ENCODE data around the gene KCNK16. TPM values are rescaled to one million over a fixed set of nuclear protein-coding genes. Genes with fewer than 3 reads are reported as not detected.

Gene KCNK16
- total and polyA plus RNA-seq, 10 of the 15 experiments (the other 5 are each of a cell fraction or from before 2014, with no cell fraction given), result not detected

DNA sequence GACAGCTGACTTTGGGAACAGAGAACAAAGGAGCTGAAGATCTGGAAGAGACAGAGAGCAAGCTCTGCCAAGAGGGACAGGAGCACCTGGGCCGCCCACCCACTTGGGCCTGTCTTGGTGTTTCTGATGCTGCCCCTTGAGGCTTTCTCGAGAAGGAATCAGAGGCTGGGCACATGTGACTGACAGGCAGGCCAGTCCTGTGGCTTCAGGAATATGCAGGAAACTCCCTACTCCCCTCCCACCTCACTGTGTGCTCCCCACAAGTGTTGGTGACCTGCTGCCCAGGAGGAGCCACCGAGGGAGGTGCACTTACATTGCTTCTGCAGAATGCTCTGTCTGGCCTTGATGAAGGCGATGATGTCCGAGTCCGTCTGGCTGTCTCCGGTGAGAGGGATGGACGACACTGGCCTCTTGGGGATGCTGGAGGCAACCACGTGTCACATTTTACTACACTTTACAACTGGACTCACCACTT is 20.9 kb upstream of the KCNK16 start:
- H4K20me1 ChIP-seq (ENCODE audit: control insufficient read depth, insufficient read depth), result no peaks in the 10 kb centered on the region
- peaks cover 7% of the 10 kb centered on the region for H3K4me1 ChIP-seq (ENCODE audit: control insufficient read depth, insufficient read depth, low read length)
- FAIRE-seq (no peak), ATAC-seq (no peak), DNase-seq (ENCODE audit: low read depth, low spot score) (no peak)
- 69% methylated on average over 9 of the region's 9 CpGs for WGBS (ENCODE audit: insufficient coverage, insufficient replicate concordance, low lambda C conversion rate, missing lambda C conversion rate)
- ChIA-PET RAD21 (ENCODE audit: unreplicated experiment) (interaction anchor here (1.6 kb wide), 1 partner anchor 15 kb away, joined by 5 read pairs; no protein-coding TSS in a partner anchor), SMC1A (ENCODE audit: uncharacterized antibody, unreplicated experiment) (interaction anchor here (0.6 to 1.1 kb wide), 2 partner anchors 14 to 1523 kb away, joined by 3 read pairs; no protein-coding TSS in a partner anchor), CTCF (interaction anchor here (0.6 kb wide), 1 partner anchor 38 kb away, joined by 3 read pairs; no protein-coding TSS in a partner anchor), POLR2A (interaction anchor here (0.6 kb wide), 1 partner anchor 503 kb away, joined by 3 read pairs; no protein-coding TSS in a partner anchor)
- no peaks in the 10 kb centered on the region; the same call in 2 of the 3 replicates for H3K9me3 ChIP-seq (replicated peaks; ENCODE audit: control insufficient read depth, insufficient read depth, low read length)
- H3K4me3 ChIP-seq, result no peak overlapping the region
- H3K79me2 ChIP-seq (ENCODE audit: control insufficient read depth, insufficient read depth, low read length), result no peaks in the 10 kb centered on the region
- no peaks in the 10 kb centered on the region for H3K36me3 ChIP-seq (ENCODE audit: control insufficient read depth in 2 of 2, insufficient read depth in 2 of 2, low read length in 1 of 2)
- no peaks in the 10 kb centered on the region for H3K27me3 ChIP-seq (replicated peaks in 1 of 2; ENCODE audit: control insufficient read depth in 2 of 2, insufficient read depth in 2 of 2, low read length in 1 of 2)
- H2AFZ ChIP-seq (ENCODE audit: control insufficient read depth, low read depth, low read length), result peak overlapping the region; percentile 84
- intact Hi-C loops (cut with micrococcal nuclease; ENCODE audit: unreplicated experiment), result loop anchor here (10.0 kb wide), 1 partner anchor 961 kb away; no protein-coding TSS in a partner anchor
- in situ Hi-C loops (cut with MboI), result no loop called here
- no peak overlapping the region for H3K27ac ChIP-seq (ENCODE audit: control insufficient read depth, insufficient read depth)
- BruUV-seq (replicated peaks), result no TSS peak
- no peak overlapping the region; the same call in 1 of the 2 replicates for H3K4me2 ChIP-seq (ENCODE audit: control insufficient read depth, insufficient read depth)
- no peak overlapping the region for H3K9ac ChIP-seq (ENCODE audit: control insufficient read depth, insufficient read depth, low read length)
- TF ChIP-seq NR2C2 (IDR thresholded peaks at IDR 0.05; ENCODE audit: borderline replicate concordance, control insufficient read depth, insufficient read length, low read depth) (no peak), CUX1 (IDR thresholded peaks at IDR 0.05; ENCODE audit: insufficient replicate concordance, low read depth, low read length) (no peak), ZZZ3 (IDR thresholded peaks at IDR 0.05; ENCODE audit: control insufficient read depth, insufficient read length, low read depth) (no peak), DPF2 (IDR thresholded peaks at IDR 0.05) (no peak), POLR2AphosphoS2 (IDR thresholded peaks at IDR 0.05; ENCODE audit: low read depth, low read length) (no peak), CHD1 (IDR thresholded peaks at IDR 0.05; ENCODE audit: low read depth, low read length) (no peak), NRF1 (conservative IDR thresholded peaks at IDR 0.05; ENCODE audit: low read depth, low read length) (no peak), TCF12 (IDR thresholded peaks at IDR 0.05; ENCODE audit: low read depth, low read length) (no peak), SMARCA5 (IDR thresholded peaks at IDR 0.05) (no peak), BCL11A (IDR thresholded peaks at IDR 0.05; ENCODE audit: low read depth, low read length) (no peak), YBX1 (IDR thresholded peaks at IDR 0.05) (no peak), EZH2 (IDR thresholded peaks at IDR 0.05; ENCODE audit: borderline replicate concordance, control insufficient read depth, low read depth, low read length) (no peak), SREBF1 (IDR thresholded peaks at IDR 0.05; ENCODE audit: low read length) (no peak)
- TF ChIP-seq, protein P1, sequence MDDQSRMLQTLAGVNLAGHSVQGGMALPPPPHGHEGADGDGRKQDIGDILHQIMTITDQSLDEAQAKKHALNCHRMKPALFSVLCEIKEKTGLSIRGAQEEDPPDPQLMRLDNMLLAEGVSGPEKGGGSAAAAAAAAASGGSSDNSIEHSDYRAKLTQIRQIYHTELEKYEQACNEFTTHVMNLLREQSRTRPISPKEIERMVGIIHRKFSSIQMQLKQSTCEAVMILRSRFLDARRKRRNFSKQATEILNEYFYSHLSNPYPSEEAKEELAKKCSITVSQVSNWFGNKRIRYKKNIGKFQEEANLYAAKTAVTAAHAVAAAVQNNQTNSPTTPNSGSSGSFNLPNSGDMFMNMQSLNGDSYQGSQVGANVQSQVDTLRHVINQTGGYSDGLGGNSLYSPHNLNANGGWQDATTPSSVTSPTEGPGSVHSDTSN (IDR thresholded peaks at IDR 0.05; ENCODE audit: insufficient replicate concordance, low read depth, low read length), result no peak

All from GM12878 (cell line).